HEK293T (cell line): ENCODE data around the gene GTF3C5.

ENCODE experiments used
- CTCF ChIA-PET: fragments of 350-600 bp; formaldehyde crosslinking; extraction: SDS; loops from one replicate; lab custom pipeline; 2021; ENCODE audit warnings: antibody characterized with exemption, inconsistent platforms; lab: Yijun Ruan, JAX
- POLR2A ChIA-PET: fragments of 350-600 bp; formaldehyde crosslinking; extraction: SDS; loops from one replicate; lab custom pipeline; 2020; ENCODE audit warnings: antibody characterized with exemption, inconsistent platforms; lab: Yijun Ruan, JAX
- DNase-seq: peaks from one replicate; pipeline ENCODE4 v3.0.0; 2012; ENCODE audit warnings: mixed read lengths; ENCODE audit errors: extremely low spot score
- ARNT ChIP-seq: fragments of 450-650 bp; IDR thresholded peaks from 2 replicates; pipeline ENCODE4 v1.6.1; 2017; ENCODE audit warnings: mild to moderate bottlenecking
- BHLHE40 ChIP-seq: fragments of 450-650 bp; IDR thresholded peaks from 2 replicates; pipeline ENCODE4 v1.6.1; 2016; ENCODE audit warnings: mild to moderate bottlenecking, moderate library complexity, borderline replicate concordance
- CTBP1 ChIP-seq: fragments of 450-650 bp; IDR thresholded peaks from 2 replicates; pipeline ENCODE4 v1.6.1; 2016; ENCODE audit warnings: borderline replicate concordance
- ELF4 ChIP-seq: fragments of 450-650 bp; IDR thresholded peaks from 2 replicates; pipeline ENCODE4 v1.6.1; 2017; ENCODE audit warnings: antibody characterized with exemption
- FOXA1 ChIP-seq: fragments of 450-650 bp; IDR thresholded peaks from 2 replicates; pipeline ENCODE4 v1.6.1; 2016; ENCODE audit warnings: mild to moderate bottlenecking
- FOXK2 ChIP-seq: fragments of 450-650 bp; IDR thresholded peaks from 2 replicates; pipeline ENCODE4 v1.6.1; 2016; ENCODE audit warnings: mild to moderate bottlenecking
- FOXM1 ChIP-seq: fragments of 450-650 bp; IDR thresholded peaks from 2 replicates; pipeline ENCODE4 v1.6.1; 2017; ENCODE audit warnings: mild to moderate bottlenecking, borderline replicate concordance
- HDGF ChIP-seq: fragments of 450-650 bp; IDR thresholded peaks from 2 replicates; pipeline ENCODE4 v1.6.1; 2017; ENCODE audit warnings: antibody characterized with exemption, borderline replicate concordance
- L3MBTL2 ChIP-seq: fragments of 450-650 bp; conservative IDR thresholded peaks from 2 replicates; pipeline ENCODE4 v1.6.1; 2016; ENCODE audit warnings: mild to moderate bottlenecking
- LEF1 ChIP-seq: fragments of 450-650 bp; IDR thresholded peaks from 2 replicates; pipeline ENCODE4 v1.6.1; 2017; ENCODE audit warnings: mild to moderate bottlenecking, borderline replicate concordance
- NFRKB ChIP-seq: fragments of 450-650 bp; IDR thresholded peaks from 2 replicates; pipeline ENCODE4 v1.6.1; 2016; ENCODE audit warnings: mild to moderate bottlenecking, moderate library complexity
- PKNOX1 ChIP-seq: fragments of 450-650 bp; IDR thresholded peaks from 2 replicates; pipeline ENCODE4 v1.6.1; 2016
- SP1 ChIP-seq: fragments of 450-650 bp; IDR thresholded peaks from 2 replicates; pipeline ENCODE4 v1.6.1; 2017
- SUZ12 ChIP-seq: fragments of 450-650 bp; IDR thresholded peaks from 2 replicates; pipeline ENCODE4 v1.6.1; 2016; ENCODE audit warnings: mild to moderate bottlenecking
- TARDBP ChIP-seq: fragments of 450-650 bp; IDR thresholded peaks from 2 replicates; pipeline ENCODE4 v1.6.1; 2016
- ZNF384 ChIP-seq: fragments of 450-650 bp; IDR thresholded peaks from 2 replicates; pipeline ENCODE4 v1.6.1; 2016

GTF3C5 gene

GRCh38 chr9:133030317-133031129, at the start of gene GTF3C5:
Gene GTF3C5, plus strand, starts transcription at chr9:133030997. Its CDS starts 15 bp downstream, at chr9:133031012.
- TF ChIP-seq CTBP1 (peak; percentile 88), FOXA1 (no peak), ARNT (0 out of 2 replicates have a peak, but pooled peaks have one; percentile 31), PKNOX1 (no peak), FOXM1 (peak; percentile 68; the same call in 1 of the 2 replicates), NFRKB (peak; percentile 91), L3MBTL2 (peak; percentile 65), ELF4 (peak; percentile 71)
- DNase-seq: peak; percentile 95
- ChIA-PET POLR2A (interaction anchor here (0.7 to 1.7 kb wide), 21 partner anchors 9 to 428 kb away, joined by 3 to 20 read pairs (median 3); no protein-coding TSS in a partner anchor), CTCF (interaction anchor here (1.1 kb wide), 1 partner anchor 9 kb away, joined by 13 read pairs; no protein-coding TSS in a partner anchor)

- ChIA-PET POLR2A (interaction anchor here (1.1 kb wide), 1 partner anchor 48 kb away, joined by 3 read pairs; no protein-coding TSS in a partner anchor), CTCF (no interaction called here)
- TF ChIP-seq ARNT (no peak), FOXK2 (no peak), CTBP1 (no peak), PKNOX1 (no peak), ZNF384 (no peak), FOXM1 (no peak), FOXA1 (no peak), SUZ12 (no peak), LEF1 (no peak)
- no peak for DNase-seq
Measured at GRCh38 chr9:132982458-132982857, 48.3 kb upstream of the GTF3C5 start.

- no peak for TF ChIP-seq FOXK2
- TF ChIP-seq TARDBP: no peak
- no peak for TF ChIP-seq HDGF
- TF ChIP-seq SP1: no peak
- TF ChIP-seq NFRKB: no peak
- no peak for TF ChIP-seq SUZ12
- TF ChIP-seq BHLHE40: no peak
- TF ChIP-seq ARNT: no peak
- no peak for TF ChIP-seq ZNF384
- no peak for TF ChIP-seq FOXA1
- no peak for TF ChIP-seq ELF4
- no peak for TF ChIP-seq CTBP1
- TF ChIP-seq LEF1: no peak
- TF ChIP-seq FOXM1: no peak
- TF ChIP-seq L3MBTL2: no peak
- no peak for TF ChIP-seq PKNOX1
- ChIA-PET CTCF (no interaction called here), POLR2A (no interaction called here)
- no peak for DNase-seq
Measured at GRCh38 chr9:132983491-132984201, 47.2 kb upstream of the GTF3C5 start.

GRCh38 chr9:132984202-132985070, 46.4 kb upstream of the GTF3C5 start:
- ChIA-PET POLR2A (no interaction called here), CTCF (no interaction called here)
- no peak for DNase-seq
- TF ChIP-seq TARDBP (no peak), FOXA1 (no peak), FOXM1 (no peak), CTBP1 (no peak), LEF1 (no peak), BHLHE40 (no peak), HDGF (no peak), SUZ12 (no peak), PKNOX1 (no peak), L3MBTL2 (no peak), ELF4 (no peak), ARNT (no peak), FOXK2 (no peak), NFRKB (no peak), ZNF384 (no peak), SP1 (no peak)

- no peak for DNase-seq
- no peak for TF ChIP-seq ELF4
- no peak for TF ChIP-seq LEF1
- no peak for TF ChIP-seq ARNT
- no peak for TF ChIP-seq FOXK2
- no peak for TF ChIP-seq L3MBTL2
- no peak for TF ChIP-seq PKNOX1
- no peak for TF ChIP-seq SUZ12
- TF ChIP-seq FOXM1: no peak
- no peak for TF ChIP-seq HDGF
- TF ChIP-seq BHLHE40: no peak
- TF ChIP-seq ZNF384: no peak
- TF ChIP-seq SP1: no peak
- no peak for TF ChIP-seq NFRKB
- TF ChIP-seq TARDBP: no peak
- TF ChIP-seq FOXA1: no peak
- TF ChIP-seq CTBP1: no peak
- POLR2A ChIA-PET: no interaction called here
- CTCF ChIA-PET: no interaction called here
Measured at GRCh38 chr9:132985071-132985350, 45.8 kb upstream of the GTF3C5 start.
